Left cardiac atrium (tissue), 4 donors: ENCODE results near the gene OR1D5. TPM values are rescaled to one million over a fixed set of nuclear protein-coding genes. Genes with fewer than 3 reads are reported as not detected.
"Not testable (repeated sequence)": the region's sequence is repeated elsewhere in the genome, so short reads cannot be mapped to it uniquely, and the experiment has no call there.

ENCODE experiments used
- ATAC-seq, 2 donors: fragments of 200-7000 bp; cut with Tn5 transposase; one replicate each; pipeline ENCODE4 v1.9.1; 2020; ENCODE audit warnings: mild to moderate bottlenecking in 2 of 2, moderate library complexity in 2 of 2
- DNase-seq: peaks from one replicate; pipeline ENCODE4 v3.0.0-alpha.2; 2020
- intact Hi-C, 2 donors: fragments of 100-400 bp; cut with DNase I; formaldehyde crosslinking; loops; one replicate each; pipeline versions ENCODE4 v1.14.1 to v1.15.1; 2022 to 2023
- long read RNA-seq: library from polyadenylated mRNA; unstranded; transcript quantifications from one replicate; pipeline ENCODE4 v2.0.0, GENCODE V29; 2021
- total RNA-seq, 2 donors: library from RNA; stranded (reverse); fragmentation: NEBNext Ultra II Directional; extraction: Animal tissue kit (Norgen Biotek cat#: 25700); gene quantifications; one replicate each; pipeline ENCODE4 v1.2.1, GENCODE V29; 2021
- donor health status: DM: no; HTN: yes; CAD: no.
- donor health status: DM: no; HTN: yes; CAD: no; lungs with severe emphysema.
- donor health status: DM: yes; HTN: yes; CAD: no.
- donor health status: Dilated cardiomyopathy.

OR1D5 gene, protein sequence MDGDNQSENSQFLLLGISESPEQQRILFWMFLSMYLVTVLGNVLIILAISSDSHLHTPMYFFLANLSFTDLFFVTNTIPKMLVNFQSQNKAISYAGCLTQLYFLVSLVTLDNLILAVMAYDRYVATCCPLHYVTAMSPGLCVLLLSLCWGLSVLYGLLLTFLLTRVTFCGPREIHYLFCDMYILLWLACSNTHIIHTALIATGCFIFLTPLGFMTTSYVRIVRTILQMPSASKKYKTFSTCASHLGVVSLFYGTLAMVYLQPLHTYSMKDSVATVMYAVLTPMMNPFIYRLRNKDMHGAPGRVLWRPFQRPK
- total RNA-seq = not detected
- long read RNA-seq = 0 reads

DNA sequence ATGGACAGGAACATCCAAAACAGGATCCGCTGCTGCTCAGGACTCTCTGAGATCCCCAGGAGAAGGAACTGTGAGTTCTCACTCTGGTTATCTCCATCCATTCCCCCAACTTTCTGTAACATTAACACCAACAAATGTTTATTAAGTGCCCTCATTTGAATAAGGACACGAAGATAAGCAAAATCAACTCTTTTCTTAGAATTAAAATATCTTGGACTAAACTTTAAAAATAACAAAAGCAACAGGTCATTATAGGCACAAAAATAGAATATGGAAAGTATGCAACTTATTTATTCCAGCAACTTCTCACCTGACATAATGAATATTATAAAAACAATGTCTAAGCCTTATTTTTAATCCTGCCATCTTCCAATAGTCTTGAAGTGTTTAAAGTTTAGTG, at the start of gene OR1D5:
Gene OR1D5, minus strand, starts transcription at position 101 of the 400 bp plus-strand sequence. Its CDS starts 0 bp downstream, at position 101.
- intact Hi-C loops, DNase-seq, ATAC-seq: not testable (repeated sequence)

DNA sequence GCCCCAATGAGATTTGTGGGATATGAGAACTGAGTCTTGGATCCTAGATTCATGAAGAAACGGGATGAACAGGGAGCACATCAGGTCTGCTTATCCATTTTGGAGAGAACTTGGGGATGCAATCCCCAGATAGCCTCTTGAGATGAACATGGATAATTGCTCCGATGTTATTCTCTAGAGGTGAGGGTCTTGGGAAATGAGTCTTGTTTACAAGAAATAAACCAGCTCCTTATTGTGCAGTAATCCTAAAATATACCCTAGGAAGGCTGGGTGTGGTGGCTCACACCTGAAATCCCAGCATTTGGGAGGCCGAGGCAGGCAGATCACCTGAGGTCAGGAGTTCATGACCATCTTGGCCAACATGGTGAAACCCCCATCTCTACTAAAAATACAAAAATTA, 40.9 kb upstream of the OR1D5 start, which contains the start of gene OR1D2:
Gene OR1D2, minus strand, starts transcription at position 101 of the 400 bp plus-strand sequence. CDS start 11,426 bp downstream, outside the sequence.
- intact Hi-C loops = no loop called here
- DNase-seq (no peak), ATAC-seq (no peak)

DNA sequence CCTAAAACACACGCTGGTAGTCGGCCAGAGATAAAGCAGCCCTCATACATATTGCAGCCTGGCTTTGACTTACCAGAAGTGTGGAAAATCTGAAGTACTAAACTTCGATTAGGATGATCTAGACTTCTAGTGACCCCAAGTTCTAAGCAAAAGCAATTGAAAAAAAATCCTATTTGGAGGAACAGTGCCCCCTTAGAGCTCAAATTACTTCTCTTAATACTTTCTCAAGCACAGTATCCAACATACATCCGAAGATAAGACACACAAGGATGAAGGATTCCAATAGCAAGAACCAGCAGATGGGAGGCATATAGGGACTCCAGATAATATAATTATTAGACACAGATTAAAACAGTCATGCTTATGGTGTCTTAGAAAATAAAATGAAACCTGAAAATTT, 10.4 kb upstream of the OR1D5 start:
- DNase-seq, intact Hi-C loops, ATAC-seq: not testable (repeated sequence)

DNA sequence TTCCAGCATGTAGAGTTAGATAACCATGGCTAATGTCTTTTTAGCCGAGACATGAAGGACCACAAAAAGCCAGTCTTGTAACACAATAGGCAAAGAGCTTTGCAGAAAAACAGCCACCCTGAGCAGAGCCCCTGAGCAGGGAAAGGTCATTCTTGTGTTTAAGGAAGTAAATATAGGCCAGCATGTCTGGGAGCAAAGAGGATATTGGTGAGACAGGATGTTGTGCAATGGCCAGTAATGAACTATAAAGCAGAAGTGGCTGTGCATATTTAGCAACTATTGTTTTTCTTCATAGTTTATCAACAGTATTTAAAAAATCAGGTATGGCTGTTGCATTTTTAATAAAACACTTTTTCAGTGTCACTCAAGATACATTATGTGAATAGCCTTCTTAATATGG, 1.8 kb upstream of the OR1D5 start:
- intact Hi-C loops, DNase-seq: not testable (repeated sequence)
- peak; percentile 68 to 84 for ATAC-seq

DNA sequence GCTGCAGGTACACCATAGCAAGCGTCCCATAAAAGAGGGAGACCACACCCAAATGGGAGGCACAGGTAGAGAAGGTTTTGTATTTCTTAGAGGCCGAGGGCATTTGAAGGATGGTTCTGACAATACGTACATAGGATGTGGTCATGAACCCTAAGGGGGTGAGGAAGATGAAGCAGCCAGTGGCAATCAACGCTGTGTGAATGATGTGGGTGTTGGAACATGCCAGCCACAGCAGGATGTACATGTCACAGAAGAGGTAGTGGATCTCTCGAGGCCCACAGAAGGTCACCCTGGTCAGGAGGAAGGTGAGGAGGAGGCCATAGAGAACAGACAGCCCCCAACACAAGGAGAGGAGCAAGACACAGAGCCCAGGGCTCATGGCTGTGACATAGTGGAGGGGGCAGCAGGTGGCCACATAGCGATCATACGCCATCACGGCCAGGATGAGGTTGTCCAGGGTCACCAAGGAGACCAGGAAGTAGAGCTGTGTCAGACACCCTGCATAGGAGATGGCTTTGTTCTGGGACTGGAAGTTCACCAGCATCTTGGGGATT, 506 bp downstream of the OR1D5 start:
- DNase-seq, ATAC-seq, intact Hi-C loops: not testable (repeated sequence)

DNA sequence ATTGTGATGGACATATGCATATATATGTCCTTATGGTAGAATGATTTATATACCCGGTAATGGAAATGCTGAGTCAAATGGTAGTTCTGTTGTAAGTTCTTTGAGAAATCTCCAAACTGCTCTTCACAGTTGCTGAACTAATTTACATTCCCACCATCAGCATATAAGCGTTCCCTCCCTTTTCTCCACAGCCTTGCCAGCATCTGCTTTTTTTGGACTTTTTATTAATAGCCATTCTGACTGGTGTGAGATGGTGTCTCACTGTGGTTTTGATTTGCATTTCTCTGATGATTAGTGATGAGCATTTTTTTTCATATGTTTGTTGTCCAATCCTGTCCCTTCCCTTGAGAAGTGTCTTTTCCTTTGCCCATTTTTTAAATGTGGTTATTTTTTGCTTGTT, 8.5 kb downstream of the OR1D5 start:
- DNase-seq, intact Hi-C loops, ATAC-seq: not testable (repeated sequence)

DNA sequence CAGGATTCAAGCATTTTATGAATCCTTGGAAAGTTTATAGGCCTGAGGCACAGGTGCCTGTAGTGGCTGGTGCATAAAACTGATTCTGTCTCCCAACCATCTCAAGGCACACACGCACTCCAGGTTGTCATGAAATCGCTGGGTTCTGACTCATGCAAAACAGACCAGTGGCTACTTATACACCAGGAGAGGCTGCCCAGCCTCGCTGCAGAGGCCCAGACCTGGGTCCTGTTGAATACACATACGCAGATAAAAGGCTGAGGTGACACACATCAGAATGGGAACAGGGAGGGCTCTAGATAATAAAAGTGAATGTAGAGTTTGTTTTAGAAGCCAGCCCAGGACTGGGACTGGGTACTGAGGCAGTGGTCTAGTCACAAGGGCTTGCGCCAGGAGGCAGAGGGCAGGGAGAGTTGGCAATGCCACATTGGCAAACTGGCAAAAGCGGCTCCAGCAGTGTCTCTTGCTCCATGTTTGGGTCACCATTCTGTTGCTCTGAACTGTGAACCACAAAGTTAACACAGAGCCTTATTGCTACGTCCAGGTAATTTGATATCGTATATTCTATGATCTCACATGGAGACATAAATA, 13.6 kb downstream of the OR1D5 start:
- DNase-seq (no peak), ATAC-seq (no peak)
- intact Hi-C loops = loop anchor here in 1 of 2 donors (10.0 kb wide), 1 partner anchor 595 kb away; no protein-coding TSS in a partner anchor

DNA sequence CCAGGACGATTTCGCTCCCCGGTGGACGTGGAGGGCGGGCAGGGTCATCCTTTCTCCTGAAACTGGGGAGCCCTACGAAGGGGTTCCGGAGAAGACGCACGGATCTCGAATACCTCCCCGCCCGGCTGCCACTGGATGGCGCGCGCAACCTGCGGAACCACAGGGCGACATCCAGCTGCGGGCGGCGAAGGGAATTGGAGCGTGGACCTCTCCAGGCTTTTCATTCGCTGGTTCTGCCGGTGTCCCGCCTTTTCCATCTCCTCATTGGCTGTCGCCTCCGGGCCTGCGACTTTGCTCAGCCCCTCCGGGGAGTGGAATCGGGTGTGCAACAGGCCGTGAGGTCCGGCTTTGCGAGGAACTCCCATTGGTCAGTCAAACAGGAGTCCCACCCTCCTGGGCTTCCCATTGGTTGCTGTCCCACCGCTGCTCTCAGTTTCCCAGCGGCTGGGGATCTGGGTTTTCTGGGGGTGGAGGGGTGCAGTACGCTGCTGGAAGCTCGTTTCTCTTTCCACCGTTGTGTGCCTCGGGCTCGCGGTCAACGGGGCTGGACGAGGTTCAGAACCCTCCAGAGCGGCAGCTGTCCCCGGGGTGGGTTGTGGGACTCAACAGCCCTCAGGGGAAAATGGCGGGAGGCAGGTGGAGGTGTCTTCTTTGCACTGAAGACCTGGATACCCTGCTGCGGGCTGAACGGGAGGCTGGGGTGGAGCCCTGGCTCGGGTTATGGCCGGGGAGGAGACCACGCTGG, 14.5 kb downstream of the OR1D5 start:
- ATAC-seq (peak; percentile 99 to 100), DNase-seq (peak; percentile 96)
- intact Hi-C loops = loop anchor here in 1 of 2 donors (10.0 kb wide), 1 partner anchor 596 kb away; no protein-coding TSS in a partner anchor

DNA sequence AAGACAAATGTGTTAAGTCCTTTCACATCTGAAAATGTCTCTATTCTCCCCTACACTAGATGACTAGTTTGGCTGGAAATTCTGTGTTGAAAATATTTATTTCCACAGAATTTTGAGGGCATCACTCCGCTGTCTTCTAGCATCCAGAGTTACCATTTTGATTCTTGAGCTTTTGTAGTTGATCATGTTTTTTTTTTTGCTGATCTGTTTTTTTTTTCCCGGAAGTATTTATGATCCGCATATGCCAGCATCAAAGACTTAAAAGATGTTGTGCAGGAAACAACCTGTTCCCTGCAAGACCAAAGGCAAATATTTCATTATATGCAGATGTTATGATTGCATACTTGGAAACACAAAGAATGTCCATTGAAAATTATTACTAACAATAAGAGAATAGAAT, 16.7 kb downstream of the OR1D5 start:
- no peak for ATAC-seq
- intact Hi-C loops = loop anchor here in 1 of 2 donors (10.0 kb wide), 1 partner anchor 598 kb away; no protein-coding TSS in a partner anchor
- DNase-seq = no peak

DNA sequence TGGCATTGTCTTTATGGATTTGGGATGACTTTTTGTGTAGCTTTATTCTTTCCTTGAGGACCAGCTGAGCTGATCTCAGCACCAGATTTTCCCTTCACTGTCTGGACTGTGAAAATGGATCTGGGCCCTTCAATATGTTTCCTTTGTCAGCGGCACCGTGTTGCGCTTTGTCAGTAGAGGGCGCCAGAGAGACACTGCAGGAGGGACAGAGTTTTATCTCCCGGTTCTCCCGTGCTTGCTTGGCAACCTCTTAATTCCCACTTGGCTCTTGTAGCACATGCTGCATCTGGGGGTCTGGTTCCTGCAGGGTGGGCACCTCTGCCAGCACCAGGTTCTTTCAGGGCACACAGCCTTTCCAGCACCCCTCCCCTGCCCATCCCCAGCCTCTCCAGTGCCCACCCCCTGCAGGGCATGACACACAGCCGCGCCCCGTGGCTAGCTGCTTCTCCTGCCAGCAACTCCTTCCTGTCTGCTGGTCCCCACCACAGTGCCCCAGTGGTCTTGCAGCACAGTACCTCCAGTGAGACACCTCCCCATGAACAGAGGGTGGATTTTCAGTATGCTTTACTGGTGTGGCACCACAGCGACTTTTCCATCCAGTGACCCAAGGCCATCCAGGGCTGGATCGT, 19.6 kb downstream of the OR1D5 start:
- intact Hi-C loops = loop anchor here in 1 of 2 donors (10.0 kb wide), 1 partner anchor 601 kb away; no protein-coding TSS in a partner anchor
- no peak for ATAC-seq
- no peak for DNase-seq

DNA sequence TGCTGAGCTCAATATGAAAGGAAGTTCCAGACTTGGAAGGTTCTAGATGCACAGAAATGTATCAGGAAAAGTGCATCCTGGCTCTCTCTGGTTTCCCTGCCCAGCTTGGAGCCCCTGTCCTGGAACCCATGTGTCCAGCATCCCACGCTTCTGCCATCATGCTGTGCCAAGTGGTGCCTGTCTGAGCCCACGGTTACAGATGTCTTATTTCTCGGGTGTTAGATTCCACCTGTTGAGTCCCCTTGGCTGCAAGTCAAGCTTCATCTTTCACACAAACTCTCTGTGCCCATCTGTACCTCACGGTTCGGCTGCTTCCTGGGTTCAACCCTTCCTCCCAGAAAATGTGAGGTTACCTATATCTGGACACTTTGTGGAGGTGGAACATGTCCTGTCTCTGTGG, 22.5 kb downstream of the OR1D5 start:
- ATAC-seq (no peak), DNase-seq (no peak)
- intact Hi-C loops = loop anchor here in 1 of 2 donors (10.0 kb wide), 1 partner anchor 604 kb away; no protein-coding TSS in a partner anchor

DNA sequence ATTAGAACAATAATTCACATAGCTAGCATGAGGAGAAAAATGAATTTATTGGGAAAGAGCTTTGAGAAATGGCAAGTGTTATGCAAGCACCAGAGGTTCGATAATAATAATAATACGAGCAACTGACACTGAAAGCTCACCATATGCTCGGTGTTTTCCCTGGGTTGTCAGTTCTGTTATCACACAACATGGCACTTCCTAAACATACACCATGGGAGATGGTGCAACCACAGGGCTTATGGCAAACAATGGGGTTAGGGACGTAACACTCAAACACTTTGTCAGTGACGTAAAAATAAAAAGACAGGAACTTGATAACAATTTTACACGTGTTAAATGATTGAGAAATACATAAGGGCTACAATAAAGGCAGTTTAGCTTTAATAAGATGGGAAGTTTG, 23.7 kb downstream of the OR1D5 start:
- intact Hi-C loops = loop anchor here in 1 of 2 donors (10.0 kb wide), 1 partner anchor 605 kb away; no protein-coding TSS in a partner anchor
- DNase-seq (no peak), ATAC-seq (no peak)

DNA sequence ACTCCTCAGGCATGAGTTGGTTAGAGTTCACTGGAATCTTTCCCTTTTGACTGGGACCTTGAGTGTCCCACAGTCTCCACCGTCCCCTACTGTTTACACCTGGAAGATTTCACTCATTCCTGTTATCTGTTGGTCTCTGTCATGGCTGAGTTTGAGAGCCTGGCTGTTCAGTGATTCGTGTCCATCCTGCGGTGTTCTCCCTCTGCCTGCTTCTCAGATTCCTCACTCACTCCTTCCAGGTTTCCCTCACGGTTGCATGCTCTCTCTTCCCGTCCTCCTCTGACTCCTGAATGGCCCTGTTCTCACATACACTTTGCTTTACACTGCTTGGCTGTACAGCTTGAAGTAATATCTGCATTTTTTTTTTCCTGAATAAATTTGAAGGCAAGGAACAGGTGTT, 24.5 kb downstream of the OR1D5 start:
- DNase-seq = no peak
- ATAC-seq = no peak
- intact Hi-C loops = no loop called here

DNA sequence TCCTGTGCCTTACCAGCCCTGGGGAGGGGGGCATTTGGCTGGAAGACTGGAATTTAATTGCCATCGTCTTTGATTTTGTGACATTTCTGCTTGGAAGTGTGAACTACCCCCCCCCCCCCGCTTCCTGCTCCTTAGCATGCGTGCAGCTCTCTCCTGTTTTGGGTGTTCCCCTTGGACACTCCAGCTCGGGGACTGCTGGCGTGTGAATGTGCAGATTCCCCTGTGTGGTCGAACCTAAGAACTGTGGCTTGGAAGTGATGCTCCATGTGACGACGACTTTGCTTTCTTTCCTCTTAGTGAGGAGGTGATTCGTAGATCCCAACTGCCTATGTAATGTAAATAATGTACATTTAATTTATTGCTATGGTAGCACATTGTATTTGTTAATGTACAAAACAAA, 26.1 kb downstream of the OR1D5 start:
- no peak for DNase-seq
- intact Hi-C loops = no loop called here
- no peak for ATAC-seq

DNA sequence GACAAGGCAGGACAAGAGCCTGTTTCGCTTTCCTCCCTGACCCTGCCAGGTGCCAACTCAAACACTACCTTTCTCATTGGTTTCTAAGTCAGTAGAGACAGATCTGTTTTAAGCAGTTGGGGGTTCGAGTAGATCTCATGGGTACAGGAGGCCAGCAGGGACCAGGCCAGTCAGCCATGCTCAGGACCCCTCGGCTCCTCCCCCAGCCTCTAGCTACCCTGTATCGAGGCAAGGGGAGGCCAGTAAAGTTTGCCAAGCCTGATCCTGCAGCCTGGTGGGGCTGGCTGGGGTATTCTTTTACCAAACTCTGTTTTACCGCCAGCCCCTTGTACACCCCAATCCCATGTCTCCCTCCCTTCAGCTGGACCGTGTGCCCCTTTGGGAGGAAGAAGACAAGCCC, 26.6 kb downstream of the OR1D5 start:
- intact Hi-C loops = no loop called here
- ATAC-seq = no peak
- DNase-seq = no peak

DNA sequence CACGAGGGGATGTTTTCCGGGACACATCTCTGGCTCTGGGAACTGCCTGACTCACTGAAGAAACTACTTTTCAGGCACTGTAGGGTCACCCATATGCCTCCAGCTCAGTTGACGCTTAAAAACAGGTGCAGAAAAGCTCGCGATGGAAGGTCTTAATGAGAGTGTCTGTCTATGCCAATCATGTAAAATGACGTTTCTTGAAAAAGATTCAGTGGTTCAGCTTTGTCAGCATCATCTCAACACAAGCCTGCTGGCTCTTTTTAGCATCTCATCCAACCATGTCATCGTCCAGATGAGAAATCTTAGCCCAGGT, 27.5 kb downstream of the OR1D5 start:
- DNase-seq = no peak
- intact Hi-C loops = no loop called here
- ATAC-seq = no peak

DNA sequence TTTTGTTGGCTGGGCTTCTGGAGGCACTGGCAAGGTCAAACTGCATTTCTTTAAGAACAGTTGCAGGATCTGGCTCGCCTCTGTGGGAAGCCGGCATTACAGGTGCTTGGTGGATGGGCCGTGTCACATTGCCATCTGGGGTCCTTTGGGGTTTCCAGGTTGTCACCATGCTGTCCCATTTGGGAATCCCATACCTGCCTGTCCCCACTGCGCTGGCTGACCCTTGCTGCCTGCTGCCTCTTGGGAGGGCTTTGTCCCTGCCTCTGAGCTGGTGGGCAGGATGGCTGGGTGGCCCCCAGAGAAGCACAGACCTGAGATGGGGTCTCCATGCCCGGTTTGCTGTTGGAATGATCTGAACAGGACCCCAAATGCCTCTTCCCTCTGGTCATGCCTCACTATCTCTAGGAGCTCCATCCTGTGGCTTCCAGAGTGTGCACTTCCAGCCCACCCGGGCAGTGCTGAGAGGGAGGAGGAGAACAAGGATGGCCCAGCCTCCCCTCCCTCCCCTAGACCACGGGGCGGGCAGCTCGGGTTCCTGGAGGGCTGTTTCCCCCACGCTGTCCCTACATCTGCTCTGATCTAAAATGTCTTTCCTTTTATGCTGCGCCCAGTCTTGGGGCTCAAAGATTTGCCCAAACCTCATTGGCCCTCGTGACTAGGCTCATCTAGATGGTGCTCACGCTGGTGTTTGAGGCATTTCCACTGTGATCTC, 28.0 kb downstream of the OR1D5 start:
- intact Hi-C loops = no loop called here
- ATAC-seq (no peak), DNase-seq (no peak)

DNA sequence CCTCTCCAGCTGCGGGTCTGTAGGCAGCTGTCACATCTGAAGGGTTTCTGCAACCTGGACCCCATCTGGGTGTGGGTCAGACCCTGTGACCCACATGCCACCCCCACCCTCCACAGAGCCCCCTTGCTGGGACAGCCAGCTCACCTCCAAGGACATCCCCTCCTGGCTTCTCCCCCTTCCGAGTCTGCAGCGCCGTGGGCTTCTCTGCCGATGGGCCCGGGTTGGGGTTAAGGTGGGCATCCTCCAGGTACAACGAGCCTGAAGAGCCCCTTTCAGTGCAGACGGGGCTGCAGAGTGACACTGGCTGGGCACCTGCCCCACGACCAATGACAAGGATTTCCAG, 28.9 kb downstream of the OR1D5 start:
- ATAC-seq = no peak
- intact Hi-C loops = no loop called here
- no peak for DNase-seq
